GM12878 (cell line): ENCODE data around the gene NR1I3. TPM values are rescaled to one million over a fixed set of nuclear protein-coding genes. Genes with fewer than 3 reads are reported as not detected.

ENCODE experiments used
- ATAC-seq: fragments of 200-7000 bp; cut with Tn5 transposase; 3 replicates; pipeline ENCODE4 v1.9.1; 2020; ENCODE audit warnings: mild to moderate bottlenecking, moderate library complexity
- BruUV-seq: library from RNA; stranded (reverse); fragments of 400-500 nt; replicated peaks from 2 replicates; lab custom pipeline; 2021; lab: Mats Ljungman, UMichigan
- CTCF ChIA-PET: fragments of 300-600 bp; sonication (Branson Sonifier 250); formaldehyde crosslinking; extraction: SDS; loops from one replicate; lab custom pipeline; 2021; ENCODE audit warnings: inconsistent platforms; lab: Yijun Ruan, JAX
- POLR2A ChIA-PET: fragments of 350-600 bp; formaldehyde crosslinking; extraction: SDS; loops from one replicate; lab custom pipeline; 2021; ENCODE audit warnings: inconsistent platforms; lab: Charles Lee
- RAD21 ChIA-PET: fragments of 300-600 bp; sonication (Branson Sonifier 250); formaldehyde crosslinking; loops from one replicate; lab custom pipeline; 2023; ENCODE audit warnings: antibody characterized with exemption; ENCODE audit not compliant: unreplicated experiment; lab: Charles Lee
- SMC1A ChIA-PET: fragments of 300-600 bp; sonication (Branson Sonifier 250); formaldehyde crosslinking; loops from one replicate; lab custom pipeline; 2023; ENCODE audit not compliant: unreplicated experiment, uncharacterized antibody; lab: Charles Lee
- DNase-seq: peaks from one replicate; pipeline ENCODE4 v3.0.0-alpha.2; 2011; ENCODE audit warnings: low read depth, low spot score
- FAIRE-seq: peaks from 3 replicates; lab custom pipeline; 2011; peaks lifted over from hg19 to GRCh38; lab: Jason Lieb, UNC
- H2AFZ ChIP-seq: 2 replicates; pipeline ENCODE4 v1.6.0; 2011; ENCODE audit warnings: low read depth, low read length, control low read depth; ENCODE audit not compliant: control insufficient read depth
- H3K27ac ChIP-seq: 2 replicates; pipeline ENCODE4 v1.5.1; 2011; ENCODE audit warnings: control low read depth; ENCODE audit not compliant: control insufficient read depth, insufficient read depth
- H3K27me3 ChIP-seq, 2 experiments: replicated peaks in 1 of 2; 2 replicates each; pipeline versions ENCODE4 v1.6.0 to v1.6.1; 2011; ENCODE audit warnings: low read length in 1 of 2; ENCODE audit not compliant: control insufficient read depth in 2 of 2, insufficient read depth in 2 of 2
- H3K36me3 ChIP-seq, 2 experiments: 2 replicates each; pipeline ENCODE4 v1.5.1; 2011; ENCODE audit warnings: low read length in 1 of 2; ENCODE audit not compliant: control insufficient read depth in 2 of 2, insufficient read depth in 2 of 2
- H3K4me1 ChIP-seq: 2 replicates; pipeline ENCODE4 v1.6.1; 2011; ENCODE audit warnings: mild to moderate bottlenecking, low read length, moderate library complexity, mixed read lengths; ENCODE audit not compliant: control insufficient read depth, insufficient read depth
- H3K4me2 ChIP-seq: 2 replicates; pipeline ENCODE4 v1.6.0; 2011; ENCODE audit warnings: control low read depth; ENCODE audit not compliant: control insufficient read depth, insufficient read depth
- H3K4me3 ChIP-seq: fragments of 200-600 bp; sonication (generic); 2 replicates; pipeline ENCODE4 v1.5.1; 2016
- H3K79me2 ChIP-seq: 2 replicates; pipeline ENCODE4 v1.6.0; 2011; ENCODE audit warnings: low read length; ENCODE audit not compliant: control insufficient read depth, insufficient read depth
- H3K9ac ChIP-seq: 2 replicates; pipeline ENCODE4 v1.8.0; 2011; ENCODE audit warnings: low read length, control low read depth, mixed read lengths; ENCODE audit not compliant: control insufficient read depth, insufficient read depth
- H3K9me3 ChIP-seq: replicated peaks from 3 replicates; pipeline ENCODE4 v1.5.1; 2011; ENCODE audit warnings: mild to moderate bottlenecking, low read length; ENCODE audit not compliant: control insufficient read depth, insufficient read depth
- H4K20me1 ChIP-seq: 2 replicates; pipeline ENCODE4 v1.6.0; 2011; ENCODE audit not compliant: control insufficient read depth, insufficient read depth
- ASH2L ChIP-seq: fragments of 300-600, 200-600 bp; sonication (generic); IDR thresholded peaks from 2 replicates; pipeline ENCODE4 v1.6.1; 2017; ENCODE audit warnings: low read depth, mild to moderate bottlenecking, borderline replicate concordance
- CEBPB ChIP-seq, 2 experiments: fragments of 150-350 bp in 1 of 2; IDR thresholded peaks; 2 replicates each; pipeline ENCODE4 v1.6.1; 2012 to 2014; ENCODE audit warnings: low read depth in 2 of 2, low read length in 2 of 2, borderline replicate concordance in 1 of 2, inconsistent platforms in 1 of 2
- JUND ChIP-seq: IDR thresholded peaks from 2 replicates; pipeline ENCODE4 v1.6.1; 2012; ENCODE audit warnings: low read depth, mild to moderate bottlenecking, low read length, improper control_type of control experiment, moderate library complexity
- POLR2AphosphoS2 ChIP-seq: IDR thresholded peaks from 2 replicates; pipeline ENCODE4 v1.6.1; 2011; ENCODE audit warnings: low read depth, mild to moderate bottlenecking, low read length, improper control_type of control experiment, moderate library complexity
- RCOR1 ChIP-seq: conservative IDR thresholded peaks from 2 replicates; pipeline ENCODE4 v1.6.1; 2012; ENCODE audit warnings: low read depth, low read length, improper control_type of control experiment
- SIN3A ChIP-seq: IDR thresholded peaks from 2 replicates; pipeline ENCODE4 v1.6.1; 2012; ENCODE audit warnings: low read depth, low read length, improper control_type of control experiment
- WGBS: methylation state at CpG from one replicate; pipeline ENCODE4 v1.1.6; 2016; ENCODE audit warnings: low lambda C conversion rate; ENCODE audit not compliant: insufficient replicate concordance, insufficient coverage; ENCODE audit errors: missing lambda C conversion rate; 5-methylcytosine and 5-hydroxymethylcytosine counted together
- in situ Hi-C: fragments of 300-500 bp; cut with MboI; formaldehyde crosslinking; loops from 9 replicates; pipeline ENCODE4 v1.14.3; 2018; ENCODE audit warnings: mixed read lengths
- intact Hi-C: fragments of 100-400 bp; cut with micrococcal nuclease; formaldehyde crosslinking; loops from one replicate; pipeline ENCODE4 v1.14.2; 2022; ENCODE audit not compliant: unreplicated experiment
- polyA plus RNA-seq, 11 experiments: library from polyadenylated mRNA; depleted of rRNA in 4 of 11; unstranded in 6 of 11; stranded (reverse) in 5 of 11; fragments of >200 nt; fragmentation: Nextera tagmentation in 4 of 11; fragmentation: Illumina TruSeq in 1 of 11; extraction: Ambion mirVana in 4 of 11; extraction: Trizol in 1 of 11; gene quantifications; 1 replicate in 1 of 11; 2 replicates in 10 of 11; pipeline versions ENCODE4 v1.2.1 to v1.2.3, GENCODE V29; 2011 to 2016; ENCODE audit warnings: inconsistent platforms in 2 of 11, missing spikeins in 2 of 11, low read depth in 1 of 11
- total RNA-seq, 4 experiments: library from RNA; depleted of rRNA in 3 of 4; stranded (reverse); fragments of >200 nt in 3 of 4; fragmentation: Illumina TruSeq in 1 of 4; extraction: Trizol in 1 of 4; gene quantifications; 2 replicates each; pipeline versions ENCODE4 v1.2.1 to v1.2.3, GENCODE V29; 2013 to 2021
- TF ChIP-seq, protein P1 (sequence below), 3 experiments: IDR thresholded peaks in 2 of 3; conservative IDR thresholded peaks in 1 of 3; 2 replicates each; pipeline ENCODE4 v1.5.1; 2011; ENCODE audit warnings: low read depth in 3 of 3, low read length in 3 of 3, mild to moderate bottlenecking in 3 of 3, control low read depth in 2 of 3, moderate library complexity in 2 of 3, inconsistent platforms in 1 of 3, mixed read lengths in 1 of 3; ENCODE audit not compliant: control insufficient read depth in 2 of 3, insufficient read depth in 1 of 3; ENCODE audit errors: extremely low read depth in 1 of 3
- TF ChIP-seq, protein P2 (sequence below): IDR thresholded peaks from 2 replicates; pipeline ENCODE4 v1.6.1; 2011; ENCODE audit warnings: low read depth, low read length, improper control_type of control experiment, borderline replicate concordance
- TF ChIP-seq, protein P3 (sequence below): fragments of 450-650 bp; IDR thresholded peaks from 2 replicates; pipeline ENCODE4 v1.6.1; 2017; ENCODE audit warnings: low read depth, mild to moderate bottlenecking, moderate library complexity

Gene NR1I3
- total and polyA plus RNA-seq, 10 of the 15 experiments (the other 5 are each of a cell fraction or from before 2014, with no cell fraction given) = 0.13 to 0.52 (median 0.24) TPM; not detected in 7

DNA sequence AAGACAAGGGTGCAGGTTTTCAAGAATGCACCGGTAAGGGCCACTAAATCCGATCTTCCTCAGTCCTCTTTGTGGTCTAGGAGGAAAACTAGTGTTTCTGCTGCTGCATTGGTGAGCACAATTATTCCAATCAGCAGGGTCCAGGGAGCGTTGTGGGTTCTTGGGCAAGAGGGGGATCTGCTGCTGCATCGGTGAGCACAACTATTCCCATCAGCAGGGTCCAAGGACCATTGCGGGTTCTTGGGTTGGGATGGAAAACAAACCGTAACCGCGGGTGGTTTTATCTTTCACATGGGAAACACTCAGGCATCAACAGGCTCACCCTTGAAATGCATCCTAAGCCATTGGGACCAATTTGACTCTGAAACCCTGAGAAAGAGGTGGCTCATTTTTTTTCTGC, 13.6 kb upstream of the NR1I3 start:
- H3K27me3 ChIP-seq = no peaks in the 10 kb centered on the region
- H3K4me3 ChIP-seq = no peak overlapping the region
- no peaks in the 10 kb centered on the region for H3K79me2 ChIP-seq
- ATAC-seq (no peak), FAIRE-seq (no peak), DNase-seq (no peak)
- H3K9ac ChIP-seq = no peak overlapping the region
- no peak overlapping the region for H3K27ac ChIP-seq
- BruUV-seq = no TSS peak
- in situ Hi-C loops = no loop called here
- no peak overlapping the region for H3K4me2 ChIP-seq
- ChIA-PET CTCF (interaction anchor here (1.0 kb wide), 1 partner anchor 26 kb away, joined by 3 read pairs; the partner anchor contains the start of gene TOMM40L), POLR2A (interaction anchor here (0.6 kb wide), 1 partner anchor 123 kb away, joined by 5 read pairs; no protein-coding TSS in a partner anchor), SMC1A (no interaction called here), RAD21 (no interaction called here)
- H2AFZ ChIP-seq = no peak overlapping the region
- 77% methylated on average over 8 of the region's 8 CpGs for WGBS
- no peaks in the 10 kb centered on the region for H3K36me3 ChIP-seq
- TF ChIP-seq ASH2L = no peak
- TF ChIP-seq, protein P1, sequence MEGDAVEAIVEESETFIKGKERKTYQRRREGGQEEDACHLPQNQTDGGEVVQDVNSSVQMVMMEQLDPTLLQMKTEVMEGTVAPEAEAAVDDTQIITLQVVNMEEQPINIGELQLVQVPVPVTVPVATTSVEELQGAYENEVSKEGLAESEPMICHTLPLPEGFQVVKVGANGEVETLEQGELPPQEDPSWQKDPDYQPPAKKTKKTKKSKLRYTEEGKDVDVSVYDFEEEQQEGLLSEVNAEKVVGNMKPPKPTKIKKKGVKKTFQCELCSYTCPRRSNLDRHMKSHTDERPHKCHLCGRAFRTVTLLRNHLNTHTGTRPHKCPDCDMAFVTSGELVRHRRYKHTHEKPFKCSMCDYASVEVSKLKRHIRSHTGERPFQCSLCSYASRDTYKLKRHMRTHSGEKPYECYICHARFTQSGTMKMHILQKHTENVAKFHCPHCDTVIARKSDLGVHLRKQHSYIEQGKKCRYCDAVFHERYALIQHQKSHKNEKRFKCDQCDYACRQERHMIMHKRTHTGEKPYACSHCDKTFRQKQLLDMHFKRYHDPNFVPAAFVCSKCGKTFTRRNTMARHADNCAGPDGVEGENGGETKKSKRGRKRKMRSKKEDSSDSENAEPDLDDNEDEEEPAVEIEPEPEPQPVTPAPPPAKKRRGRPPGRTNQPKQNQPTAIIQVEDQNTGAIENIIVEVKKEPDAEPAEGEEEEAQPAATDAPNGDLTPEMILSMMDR (IDR thresholded peaks at IDR 0.05 in 2 of 3, conservative IDR thresholded peaks at IDR 0.05 in 1 of 3; ENCODE audit: control insufficient read depth in 2 of 3, extremely low read depth in 1 of 3, insufficient read depth in 1 of 3, low read depth in 3 of 3, low read length in 3 of 3) = no peak
- TF ChIP-seq SIN3A = no peak
- no peak for TF ChIP-seq JUND
- TF ChIP-seq, protein P2, sequence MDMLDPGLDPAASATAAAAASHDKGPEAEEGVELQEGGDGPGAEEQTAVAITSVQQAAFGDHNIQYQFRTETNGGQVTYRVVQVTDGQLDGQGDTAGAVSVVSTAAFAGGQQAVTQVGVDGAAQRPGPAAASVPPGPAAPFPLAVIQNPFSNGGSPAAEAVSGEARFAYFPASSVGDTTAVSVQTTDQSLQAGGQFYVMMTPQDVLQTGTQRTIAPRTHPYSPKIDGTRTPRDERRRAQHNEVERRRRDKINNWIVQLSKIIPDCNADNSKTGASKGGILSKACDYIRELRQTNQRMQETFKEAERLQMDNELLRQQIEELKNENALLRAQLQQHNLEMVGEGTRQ = no peak
- TF ChIP-seq RCOR1 = no peak
- TF ChIP-seq CEBPB (IDR thresholded peaks at IDR 0.05; ENCODE audit: borderline replicate concordance in 1 of 2, low read depth in 2 of 2, low read length in 2 of 2) = no peak
- TF ChIP-seq, protein P3, sequence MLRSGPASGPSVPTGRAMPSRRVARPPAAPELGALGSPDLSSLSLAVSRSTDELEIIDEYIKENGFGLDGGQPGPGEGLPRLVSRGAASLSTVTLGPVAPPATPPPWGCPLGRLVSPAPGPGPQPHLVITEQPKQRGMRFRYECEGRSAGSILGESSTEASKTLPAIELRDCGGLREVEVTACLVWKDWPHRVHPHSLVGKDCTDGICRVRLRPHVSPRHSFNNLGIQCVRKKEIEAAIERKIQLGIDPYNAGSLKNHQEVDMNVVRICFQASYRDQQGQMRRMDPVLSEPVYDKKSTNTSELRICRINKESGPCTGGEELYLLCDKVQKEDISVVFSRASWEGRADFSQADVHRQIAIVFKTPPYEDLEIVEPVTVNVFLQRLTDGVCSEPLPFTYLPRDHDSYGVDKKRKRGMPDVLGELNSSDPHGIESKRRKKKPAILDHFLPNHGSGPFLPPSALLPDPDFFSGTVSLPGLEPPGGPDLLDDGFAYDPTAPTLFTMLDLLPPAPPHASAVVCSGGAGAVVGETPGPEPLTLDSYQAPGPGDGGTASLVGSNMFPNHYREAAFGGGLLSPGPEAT = no peak
- TF ChIP-seq POLR2AphosphoS2 = no peak
- H4K20me1 ChIP-seq = no peaks in the 10 kb centered on the region
- H3K4me1 ChIP-seq = no peaks in the 10 kb centered on the region
- H3K9me3 ChIP-seq = no peaks in the 10 kb centered on the region; the same call in 2 of the 3 replicates
- intact Hi-C loops = no loop called here
